ENCODE data around the gene KCNK10. TPM values are rescaled to one million over a fixed set of nuclear protein-coding genes. Genes with fewer than 3 reads are reported as not detected.

The KCNK10 gene
- polyA plus RNA-seq, 1 of the 3 experiments (the other 2 are of a cell fraction), result not detected

DNA sequence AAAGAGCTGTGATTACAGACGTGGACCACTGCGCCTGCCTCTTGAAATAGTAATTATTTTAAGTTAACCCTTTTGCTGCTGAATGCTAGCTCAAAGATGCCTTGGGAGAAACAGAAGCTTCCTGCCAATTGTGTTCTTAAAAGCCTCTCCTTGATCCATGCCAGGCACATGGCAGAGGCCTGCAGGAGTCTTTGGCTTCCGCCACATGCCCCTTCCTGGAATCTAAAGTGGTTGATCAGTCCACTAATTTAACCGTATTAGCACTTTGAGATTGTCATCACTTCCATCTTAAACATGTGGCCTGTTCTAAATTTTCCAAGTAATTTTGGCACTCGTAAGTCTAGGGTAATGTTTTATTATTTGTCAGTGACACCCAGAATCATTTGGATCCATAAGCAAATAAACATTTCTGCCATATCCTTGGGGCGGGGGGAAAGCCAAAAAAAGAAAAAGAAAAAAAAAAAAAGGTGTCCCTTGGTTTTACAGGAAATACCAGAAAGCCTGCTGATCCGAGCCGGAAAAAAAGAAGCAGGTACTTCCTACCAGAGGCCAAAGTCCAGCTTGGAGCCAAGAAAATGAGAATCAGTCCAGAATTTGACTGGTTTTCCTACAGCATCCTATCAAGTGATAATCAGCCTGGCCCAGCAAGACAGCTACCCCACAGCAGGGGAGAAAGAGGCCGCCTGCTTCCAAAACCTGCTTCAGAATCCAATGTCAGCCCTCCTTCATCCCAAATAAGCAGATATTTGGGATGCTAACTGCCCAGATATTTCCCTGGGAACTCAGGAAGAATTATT, 104.8 kb downstream of the KCNK10 start:
- peak; percentile 17 for DNase-seq
- H3K9me3 ChIP-seq, result no peaks in the 10 kb centered on the region
- no peaks in the 10 kb centered on the region for H3K79me2 ChIP-seq (ENCODE audit: insufficient read depth)
- no peak overlapping the region for H3K9ac ChIP-seq
- H4K20me1 ChIP-seq (ENCODE audit: insufficient read depth), result no peaks in the 10 kb centered on the region
- no peak overlapping the region for H3K4me2 ChIP-seq
- no peaks in the 10 kb centered on the region for H3F3A ChIP-seq (replicated peaks; ENCODE audit: insufficient read depth)
- H3K9me2 ChIP-seq, result no peaks in the 10 kb centered on the region
- no peak overlapping the region for H3K27ac ChIP-seq (ENCODE audit: low read depth in 2 of 2, low read length in 1 of 2)
- no peaks in the 10 kb centered on the region for H3K36me3 ChIP-seq (replicated peaks in 1 of 2; ENCODE audit: control insufficient read depth in 1 of 2, insufficient read depth in 2 of 2, low read length in 1 of 2)
- 29% methylated on average over 9 of the region's 9 CpGs for WGBS (ENCODE audit: low lambda C conversion rate)
- no peaks in the 10 kb centered on the region for H3K4me1 ChIP-seq (ENCODE audit: control insufficient read depth in 1 of 2, insufficient read depth in 2 of 2, low read depth in 1 of 2, low read length in 1 of 2)
- H3K4me3 ChIP-seq (ENCODE audit: low read depth in 2 of 2, low read length in 1 of 2), result no peak overlapping the region
- POLR2A ChIA-PET, result no interaction called here
- H3K27me3 ChIP-seq (ENCODE audit: insufficient read depth), result no peaks in the 10 kb centered on the region
- 0 out of 2 replicates have a peak, but pooled peaks have one; percentile 13 for TF ChIP-seq GATA2 (CRISPR knock-in tag; IDR thresholded peaks at IDR 0.05)
- no peak for TF ChIP-seq RFX5 (IDR thresholded peaks at IDR 0.05; ENCODE audit: low read length)
- CTCF ChIA-PET, result interaction anchor here (0.9 kb wide), 1 partner anchor 30 kb away, joined by 4 read pairs; no protein-coding TSS in a partner anchor
- no peak overlapping the region for H2AFZ ChIP-seq (ENCODE audit: low read depth)

DNA sequence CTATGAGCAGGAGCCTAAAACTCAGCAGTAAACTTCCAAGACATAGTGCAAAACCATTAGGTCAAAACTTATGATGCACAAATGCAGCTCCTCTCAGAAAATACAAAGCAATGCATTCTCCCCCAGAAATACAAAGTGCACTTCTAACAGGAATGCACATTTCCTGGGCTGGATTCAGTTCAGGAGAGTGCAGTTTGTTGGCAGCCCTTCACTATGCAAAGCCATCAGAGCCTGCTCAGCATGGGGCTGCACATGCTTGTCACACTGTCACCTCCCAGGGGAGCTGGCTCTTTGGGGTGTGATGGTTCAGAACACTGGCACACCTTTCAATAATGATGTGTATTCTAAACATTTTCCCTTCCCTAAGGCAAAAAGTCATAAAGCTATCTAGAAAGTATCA, 110.4 kb downstream of the KCNK10 start:
- no peak overlapping the region for H3K4me2 ChIP-seq
- no peaks in the 10 kb centered on the region for H3K4me1 ChIP-seq (ENCODE audit: control insufficient read depth in 1 of 2, insufficient read depth in 2 of 2, low read depth in 1 of 2, low read length in 1 of 2)
- H3K9ac ChIP-seq, result no peak overlapping the region
- H3K4me3 ChIP-seq (ENCODE audit: low read depth in 2 of 2, low read length in 1 of 2), result no peak overlapping the region
- no peak for TF ChIP-seq NFIC (IDR thresholded peaks at IDR 0.05; ENCODE audit: borderline replicate concordance)
- TF ChIP-seq CHD2 (IDR thresholded peaks at IDR 0.05; ENCODE audit: low read length, partially characterized antibody), result no peak
- TF ChIP-seq, protein P1, sequence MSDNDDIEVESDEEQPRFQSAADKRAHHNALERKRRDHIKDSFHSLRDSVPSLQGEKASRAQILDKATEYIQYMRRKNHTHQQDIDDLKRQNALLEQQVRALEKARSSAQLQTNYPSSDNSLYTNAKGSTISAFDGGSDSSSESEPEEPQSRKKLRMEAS (IDR thresholded peaks at IDR 0.05; ENCODE audit: low read depth), result no peak
- TF ChIP-seq TAF1 (IDR thresholded peaks at IDR 0.05; ENCODE audit: borderline replicate concordance, low read depth, low read length), result no peak
- no peak for TF ChIP-seq GABPA (IDR thresholded peaks at IDR 0.05; ENCODE audit: low read depth)
- no peak for TF ChIP-seq SMC3 (IDR thresholded peaks at IDR 0.05; ENCODE audit: low read depth, low read length)
- TF ChIP-seq, protein P2, sequence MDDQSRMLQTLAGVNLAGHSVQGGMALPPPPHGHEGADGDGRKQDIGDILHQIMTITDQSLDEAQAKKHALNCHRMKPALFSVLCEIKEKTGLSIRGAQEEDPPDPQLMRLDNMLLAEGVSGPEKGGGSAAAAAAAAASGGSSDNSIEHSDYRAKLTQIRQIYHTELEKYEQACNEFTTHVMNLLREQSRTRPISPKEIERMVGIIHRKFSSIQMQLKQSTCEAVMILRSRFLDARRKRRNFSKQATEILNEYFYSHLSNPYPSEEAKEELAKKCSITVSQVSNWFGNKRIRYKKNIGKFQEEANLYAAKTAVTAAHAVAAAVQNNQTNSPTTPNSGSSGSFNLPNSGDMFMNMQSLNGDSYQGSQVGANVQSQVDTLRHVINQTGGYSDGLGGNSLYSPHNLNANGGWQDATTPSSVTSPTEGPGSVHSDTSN (IDR thresholded peaks at IDR 0.05), result no peak
- no peak for TF ChIP-seq TEAD4 (IDR thresholded peaks at IDR 0.05; ENCODE audit: borderline replicate concordance, insufficient read depth)
- no peak for TF ChIP-seq EP300 (IDR thresholded peaks at IDR 0.05; ENCODE audit: borderline replicate concordance in 1 of 2, low read depth in 1 of 2, low read length in 1 of 2)
- no peak for TF ChIP-seq EZH2phosphoT487 (IDR thresholded peaks at IDR 0.05; ENCODE audit: borderline replicate concordance, low read depth)
- no peaks in the 10 kb centered on the region for H3K9me3 ChIP-seq
- no peaks in the 10 kb centered on the region for H3K9me2 ChIP-seq
- H3K36me3 ChIP-seq (replicated peaks in 1 of 2; ENCODE audit: control insufficient read depth in 1 of 2, insufficient read depth in 2 of 2, low read length in 1 of 2), result no peaks in the 10 kb centered on the region
- H3K27me3 ChIP-seq (ENCODE audit: insufficient read depth), result no peaks in the 10 kb centered on the region
- H4K20me1 ChIP-seq (ENCODE audit: insufficient read depth), result no peaks in the 10 kb centered on the region
- DNase-seq, result no peak
- no peaks in the 10 kb centered on the region for H3F3A ChIP-seq (replicated peaks; ENCODE audit: insufficient read depth)
- ChIA-PET POLR2A (no interaction called here), CTCF (interaction anchor here (1.9 kb wide), 1 partner anchor 24 kb away, joined by 7 read pairs; no protein-coding TSS in a partner anchor)
- H2AFZ ChIP-seq (ENCODE audit: low read depth), result no peak overlapping the region
- no peaks in the 10 kb centered on the region for H3K79me2 ChIP-seq (ENCODE audit: insufficient read depth)
- H3K27ac ChIP-seq (ENCODE audit: low read depth in 2 of 2, low read length in 1 of 2), result no peak overlapping the region

All from SK-N-SH (cell line).